GM12872 (cell line): ENCODE measurements around the gene TP53I11.

Source experiments
- CTCF ChIP-seq: IDR thresholded peaks from 3 replicates; pipeline ENCODE4 v1.5.1; 2011; ENCODE audit warnings: low read depth, mild to moderate bottlenecking, low read length, moderate library complexity; ENCODE audit not compliant: insufficient read depth

The TP53I11 gene

GRCh38 chr11:44911029-44911814 is 39.5 kb downstream of the TP53I11 start:
- peak; percentile 75 for TF ChIP-seq CTCF

GRCh38 chr11:44910591-44910990 is 40.1 kb downstream of the TP53I11 start:
- TF ChIP-seq CTCF: no peak

DNA sequence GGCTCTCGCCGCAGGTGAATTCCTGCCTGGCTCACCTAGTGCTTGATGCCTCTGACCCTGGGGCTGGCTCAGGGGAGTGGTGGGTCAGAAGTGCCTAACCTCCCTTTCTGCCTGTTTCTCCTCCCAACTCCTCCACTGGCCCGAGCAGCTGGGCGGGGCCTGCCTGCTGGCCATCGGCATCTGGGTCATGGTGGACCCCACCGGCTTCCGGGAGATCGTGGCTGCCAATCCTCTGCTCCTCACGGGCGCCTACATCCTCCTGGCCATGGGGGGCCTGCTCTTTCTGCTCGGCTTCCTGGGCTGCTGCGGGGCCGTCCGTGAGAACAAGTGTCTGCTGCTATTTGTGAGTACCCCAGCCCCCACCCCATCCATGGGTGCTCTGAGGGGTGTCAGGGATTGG is 41.1 kb downstream of the TP53I11 start:
- TF ChIP-seq CTCF: no peak

- no peak for TF ChIP-seq CTCF
Measured at GRCh38 chr11:44906649-44907048, 44.0 kb downstream of the TP53I11 start.

DNA sequence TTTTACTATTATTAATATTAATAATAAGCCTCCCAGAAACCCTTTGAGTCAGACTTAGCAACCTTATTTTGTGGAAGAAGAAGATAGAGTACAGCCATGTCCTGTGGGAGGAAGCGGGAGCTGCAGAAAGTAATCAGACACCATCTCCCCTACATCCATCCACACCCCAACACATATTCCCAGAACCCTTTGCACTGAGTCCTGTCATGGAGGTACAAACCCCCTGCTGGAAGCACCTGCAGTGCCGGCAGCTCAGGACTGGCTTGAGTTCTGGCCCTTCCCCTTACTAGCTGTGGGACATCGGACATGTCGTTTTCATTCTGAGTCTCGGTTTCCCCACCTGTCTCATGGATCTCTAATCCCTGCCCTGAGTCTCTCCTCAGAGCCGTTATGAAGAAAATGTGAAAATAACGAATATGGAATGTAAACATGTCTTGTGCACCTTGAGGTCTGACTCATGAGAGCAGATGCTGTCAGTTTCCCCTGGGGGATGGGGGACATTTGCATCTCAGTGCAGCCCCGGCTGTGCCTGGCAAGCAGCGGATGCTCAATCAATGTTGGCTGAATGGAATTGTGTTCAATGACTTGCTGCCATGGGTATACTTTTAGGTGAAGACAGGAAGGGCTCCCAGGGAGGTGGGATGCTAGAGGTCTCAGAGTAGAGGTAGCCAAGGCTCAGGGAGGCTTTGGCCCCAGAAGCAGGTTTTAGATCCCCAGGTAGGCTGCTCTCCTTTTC is 45.4 kb downstream of the TP53I11 start:
- TF ChIP-seq CTCF: no peak

GRCh38 chr11:44904261-44905020 is 46.2 kb downstream of the TP53I11 start:
- TF ChIP-seq CTCF: no peak

GRCh38 chr11:44903518-44903917 is 47.2 kb downstream of the TP53I11 start:
- TF ChIP-seq CTCF: no peak
